ENCODE results near the gene MED29. TPM values are rescaled to one million over a fixed set of nuclear protein-coding genes. Genes with fewer than 3 reads are reported as not detected.

The MED29 gene
- total and polyA plus RNA-seq, 10 of the 15 experiments (the other 5 are each of a cell fraction or from before 2014, with no cell fraction given): 3.2 to 36.6 (median 22.8) TPM

GRCh38 chr19:39445196-39446111 lies 54.3 kb downstream of the MED29 start, which contains the start of gene SUPT5H (continued):
- TF ChIP-seq POLR2AphosphoS2 (IDR thresholded peaks at IDR 0.05; ENCODE audit: low read depth, low read length): peak; percentile 57; the same call in 1 of the 2 replicates
- peak; percentile 56 to 65; a peak in 2 of 4 replicates for TF ChIP-seq SRF (IDR thresholded peaks at IDR 0.05; ENCODE audit: low read depth in 2 of 2, low read length in 2 of 2)
- TF ChIP-seq RELB (IDR thresholded peaks at IDR 0.05; ENCODE audit: low read depth): peak; percentile 59
- TF ChIP-seq SREBF2 (IDR thresholded peaks at IDR 0.05; ENCODE audit: low read length): no peak
- peak; percentile 86 for TF ChIP-seq GABPA (IDR thresholded peaks at IDR 0.05; ENCODE audit: low read depth)
- TF ChIP-seq ZNF384 (IDR thresholded peaks at IDR 0.05; ENCODE audit: borderline replicate concordance, low read depth, low read length): peak; percentile 65; the same call in 1 of the 2 replicates
- TF ChIP-seq ELK1 (IDR thresholded peaks at IDR 0.05; ENCODE audit: low read depth, low read length): peak; percentile 77
- no peak for TF ChIP-seq KDM1A (IDR thresholded peaks at IDR 0.05; ENCODE audit: borderline replicate concordance)
- peak; percentile 42 for TF ChIP-seq MYC (IDR thresholded peaks at IDR 0.05; ENCODE audit: insufficient read depth, insufficient read length, insufficient replicate concordance, low read length, severe bottlenecking)
- TF ChIP-seq PML (IDR thresholded peaks at IDR 0.05; ENCODE audit: low read length): peak; percentile 82
- TF ChIP-seq CUX1 (IDR thresholded peaks at IDR 0.05; ENCODE audit: insufficient replicate concordance, low read depth, low read length): no peak
- TF ChIP-seq JUND (IDR thresholded peaks at IDR 0.05; ENCODE audit: low read depth, low read length): no peak
- TF ChIP-seq TCF12 (IDR thresholded peaks at IDR 0.05; ENCODE audit: low read depth, low read length): peak; percentile 96
- peak; percentile 73 for TF ChIP-seq ZNF687 (IDR thresholded peaks at IDR 0.05)
- peak; percentile 96 for TF ChIP-seq POLR2AphosphoS5 (IDR thresholded peaks at IDR 0.05; ENCODE audit: low read length)
- TF ChIP-seq KLF5 (IDR thresholded peaks at IDR 0.05; ENCODE audit: partially characterized antibody): no peak

Data from GM12878 (cell line).